HG02981 (cell line): Measurements from ENCODE around the gene SECISBP2.

Experiments
- ATAC-seq: cut with Tn5 transposase; IDR thresholded peaks from one replicate; pipeline ENCODE4 v1.9.1; 2021; ENCODE audit warnings: mild to moderate bottlenecking, moderate library complexity; ENCODE audit not compliant: unreplicated experiment

SECISBP2 gene

GRCh38 chr9:89345476-89345875 lies 27.2 kb downstream of the SECISBP2 start:
- ATAC-seq: no peak

- no peak for ATAC-seq
These were observed 28.4 kb downstream of the SECISBP2 start for GRCh38 chr9:89346696-89347095.

GRCh38 chr9:89347651-89348050 lies 29.4 kb downstream of the SECISBP2 start:
- ATAC-seq: no peak

- ATAC-seq: no peak
These were observed 31.3 kb downstream of the SECISBP2 start for GRCh38 chr9:89349607-89350006.

GRCh38 chr9:89350988-89351557 lies 32.8 kb downstream of the SECISBP2 start:
- ATAC-seq: no peak

GRCh38 chr9:89351584-89352300 lies 33.4 kb downstream of the SECISBP2 start:
- no peak for ATAC-seq

- ATAC-seq: no peak
These were observed 34.2 kb downstream of the SECISBP2 start for GRCh38 chr9:89352451-89352850.

GRCh38 chr9:89352874-89353649 lies 34.8 kb downstream of the SECISBP2 start:
- no peak for ATAC-seq

- ATAC-seq: no peak
These were observed 35.7 kb downstream of the SECISBP2 start for GRCh38 chr9:89353989-89354388.

GRCh38 chr9:89354471-89354870 lies 36.2 kb downstream of the SECISBP2 start:
- no peak for ATAC-seq

GRCh38 chr9:89356782-89357181 lies 38.5 kb downstream of the SECISBP2 start:
- no peak for ATAC-seq

- no peak for ATAC-seq
These were observed 39.3 kb downstream of the SECISBP2 start for GRCh38 chr9:89357331-89358197.

GRCh38 chr9:89358376-89358916 lies 40.1 kb downstream of the SECISBP2 start:
- ATAC-seq: no peak

GRCh38 chr9:89358985-89359384 lies 40.7 kb downstream of the SECISBP2 start:
- no peak for ATAC-seq

- ATAC-seq: no peak
These were observed 41.5 kb downstream of the SECISBP2 start for GRCh38 chr9:89359751-89360261.

GRCh38 chr9:89360465-89360864 lies 42.2 kb downstream of the SECISBP2 start:
- no peak for ATAC-seq

- ATAC-seq: no peak
These were observed 42.7 kb downstream of the SECISBP2 start for GRCh38 chr9:89361031-89361430.

GRCh38 chr9:89361816-89362646 lies 43.7 kb downstream of the SECISBP2 start:
- ATAC-seq: no peak

- ATAC-seq: no peak
These were observed 44.5 kb downstream of the SECISBP2 start for GRCh38 chr9:89362647-89363310.
